Middle frontal gyrus (tissue), 1 donor: ENCODE data around the gene ZNF653.
"Not testable (repeated sequence)": the region's sequence is repeated elsewhere in the genome, so short reads cannot be mapped to it uniquely, and the experiment has no call there.

Experiments used
- DNase-seq: peaks from one replicate; pipeline ENCODE4 v3.0.0-alpha.2; 2015; ENCODE audit warnings: low spot score; ENCODE audit errors: extremely low spot score

Gene ZNF653

GRCh38 chr19:11433526-11433925 lies 72.1 kb downstream of the ZNF653 start:
- not testable (repeated sequence) for DNase-seq
